Neutrophil (primary cell): ENCODE results near the gene BSG.

Source experiments
- H3K27ac ChIP-seq: fragments of 200-600 bp; sonication (generic); 2 replicates; pipeline ENCODE4 v1.5.1; 2016; ENCODE audit warnings: mild to moderate bottlenecking, moderate library complexity
- H3K27me3 ChIP-seq: fragments of 200-600 bp; sonication (generic); 2 replicates; pipeline ENCODE4 v1.6.0; 2016; ENCODE audit warnings: mild to moderate bottlenecking
- H3K36me3 ChIP-seq: fragments of 200-600 bp; sonication (generic); 2 replicates; pipeline ENCODE4 v1.5.1; 2017
- H3K4me1 ChIP-seq, 2 experiments: fragments of 200-600 bp in 1 of 2; sonication (generic) in 1 of 2; 1 replicate in 1 of 2; 2 replicates in 1 of 2; pipeline versions ENCODE4 v1.5.1 to v1.6.1; 2013 to 2016; ENCODE audit warnings: low read depth in 1 of 2, low read length in 1 of 2, mild to moderate bottlenecking in 1 of 2, moderate library complexity in 1 of 2; ENCODE audit not compliant: control insufficient read depth in 1 of 2, insufficient read depth in 1 of 2
- H3K4me3 ChIP-seq, 2 experiments: fragments of 200-600 bp in 1 of 2; sonication (generic) in 1 of 2; 1 replicate in 1 of 2; 2 replicates in 1 of 2; pipeline ENCODE4 v1.5.1; 2013 to 2016; ENCODE audit warnings: low read depth in 1 of 2, low read length in 1 of 2, mild to moderate bottlenecking in 1 of 2, moderate library complexity in 1 of 2
- H3K9me3 ChIP-seq: fragments of 200-600 bp; sonication (generic); 2 replicates; pipeline ENCODE4 v1.5.1; 2016
- TF ChIP-seq, protein P1 (sequence below): fragments of 200-600 bp; sonication (generic); IDR thresholded peaks from 2 replicates; pipeline ENCODE4 v1.5.1; 2016; ENCODE audit warnings: antibody characterized with exemption

The BSG gene

DNA sequence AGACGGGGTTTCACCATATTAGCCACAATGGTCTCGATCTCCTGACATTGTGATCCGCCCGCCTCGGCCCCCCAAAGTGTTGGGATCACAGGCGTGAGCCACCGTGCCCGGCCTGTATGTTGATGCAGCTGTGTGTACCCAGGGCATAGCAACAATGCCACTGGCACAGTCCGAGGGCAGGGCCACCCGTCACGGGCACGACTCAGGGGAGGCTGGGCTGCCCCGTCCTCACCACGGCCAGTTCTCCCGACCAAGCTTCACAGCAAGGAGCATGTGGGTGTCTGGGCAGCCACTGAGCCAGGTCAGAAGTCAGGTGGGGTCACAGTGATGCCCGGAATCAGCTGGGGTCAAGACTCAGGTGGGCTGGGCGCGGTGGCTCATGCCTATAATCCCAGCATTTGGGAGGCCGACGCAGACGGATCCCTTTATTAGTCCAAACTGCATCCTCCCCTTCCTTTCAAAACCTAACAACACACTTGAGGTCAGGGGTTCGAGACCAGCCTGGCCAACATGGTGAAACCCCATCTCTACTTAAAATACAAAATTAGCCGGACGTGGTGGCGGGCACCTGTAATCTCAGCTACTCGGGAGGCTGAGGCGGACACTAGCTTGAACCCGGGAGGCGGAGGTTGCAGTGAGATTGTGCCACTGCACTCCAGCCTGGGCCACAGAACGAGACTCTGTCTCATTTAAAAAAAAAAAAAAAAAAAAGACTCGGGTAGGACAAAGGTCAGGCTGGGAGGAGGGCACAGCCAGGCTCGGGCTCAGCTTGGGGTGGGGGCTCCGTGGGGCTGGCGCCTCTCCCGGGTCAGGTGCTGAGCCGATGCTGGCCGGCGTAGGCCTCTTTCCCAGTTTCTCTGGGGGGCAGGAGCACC, 42.0 kb upstream of the BSG start:
- Histone ChIP-seq H3K27me3 (peaks cover 15% of the 10 kb centered on the region), H3K36me3 (peaks cover 6% of the 10 kb centered on the region), H3K4me3 (peak overlapping the region; percentile 87 to 90), H3K4me1 (peaks cover 27 to 30% of the 10 kb centered on the region in 2 experiments), H3K27ac (peak overlapping the region; percentile 85), H3K9me3 (no peaks in the 10 kb centered on the region)
- TF ChIP-seq, protein P1, sequence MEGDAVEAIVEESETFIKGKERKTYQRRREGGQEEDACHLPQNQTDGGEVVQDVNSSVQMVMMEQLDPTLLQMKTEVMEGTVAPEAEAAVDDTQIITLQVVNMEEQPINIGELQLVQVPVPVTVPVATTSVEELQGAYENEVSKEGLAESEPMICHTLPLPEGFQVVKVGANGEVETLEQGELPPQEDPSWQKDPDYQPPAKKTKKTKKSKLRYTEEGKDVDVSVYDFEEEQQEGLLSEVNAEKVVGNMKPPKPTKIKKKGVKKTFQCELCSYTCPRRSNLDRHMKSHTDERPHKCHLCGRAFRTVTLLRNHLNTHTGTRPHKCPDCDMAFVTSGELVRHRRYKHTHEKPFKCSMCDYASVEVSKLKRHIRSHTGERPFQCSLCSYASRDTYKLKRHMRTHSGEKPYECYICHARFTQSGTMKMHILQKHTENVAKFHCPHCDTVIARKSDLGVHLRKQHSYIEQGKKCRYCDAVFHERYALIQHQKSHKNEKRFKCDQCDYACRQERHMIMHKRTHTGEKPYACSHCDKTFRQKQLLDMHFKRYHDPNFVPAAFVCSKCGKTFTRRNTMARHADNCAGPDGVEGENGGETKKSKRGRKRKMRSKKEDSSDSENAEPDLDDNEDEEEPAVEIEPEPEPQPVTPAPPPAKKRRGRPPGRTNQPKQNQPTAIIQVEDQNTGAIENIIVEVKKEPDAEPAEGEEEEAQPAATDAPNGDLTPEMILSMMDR = no peak

DNA sequence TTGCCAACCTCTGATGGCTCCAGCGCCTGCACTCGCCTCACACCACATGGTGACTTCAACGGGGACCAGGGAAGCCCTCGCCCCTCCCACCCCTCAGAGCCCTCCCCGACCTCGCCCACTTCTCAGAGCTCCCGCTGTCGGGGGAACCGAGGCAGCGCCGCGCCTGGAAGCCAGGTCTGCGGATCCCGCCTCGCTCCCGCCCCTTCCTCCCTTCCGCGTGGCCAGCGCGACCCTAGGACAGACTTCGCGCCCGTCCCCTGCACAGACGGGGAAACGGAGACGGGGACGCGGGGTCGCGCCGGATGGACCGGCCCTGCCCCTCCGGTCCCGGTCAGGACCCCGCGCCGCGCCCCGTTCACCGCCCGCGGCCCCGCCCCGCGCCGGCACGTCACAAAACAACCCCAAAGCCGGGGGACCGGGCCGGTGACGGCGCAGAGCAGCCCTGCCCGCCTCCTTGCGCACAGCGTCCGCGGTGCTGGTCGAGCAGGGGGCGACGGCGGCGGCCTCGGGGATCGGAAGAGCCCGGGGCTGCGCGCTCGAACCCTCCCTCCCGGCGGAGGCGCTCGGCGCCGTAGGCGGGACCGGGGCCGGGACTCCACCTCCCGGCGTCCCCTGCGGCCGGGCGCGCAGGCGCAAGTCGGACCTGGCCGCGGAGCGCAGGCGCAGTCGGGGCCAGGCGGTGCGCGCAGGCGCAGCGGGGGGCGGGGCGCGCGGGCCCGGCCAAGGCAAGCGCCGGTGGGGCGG, 41.2 kb upstream of the BSG start:
- Histone ChIP-seq H3K27ac (peak overlapping the region; percentile 85), H3K27me3 (peaks cover 8% of the 10 kb centered on the region), H3K4me1 (peaks cover 27 to 30% of the 10 kb centered on the region in 2 experiments), H3K4me3 (peak overlapping the region; percentile 87 to 90), H3K9me3 (no peaks in the 10 kb centered on the region), H3K36me3 (peaks cover 15% of the 10 kb centered on the region)
- TF ChIP-seq, protein P1 = no peak

DNA sequence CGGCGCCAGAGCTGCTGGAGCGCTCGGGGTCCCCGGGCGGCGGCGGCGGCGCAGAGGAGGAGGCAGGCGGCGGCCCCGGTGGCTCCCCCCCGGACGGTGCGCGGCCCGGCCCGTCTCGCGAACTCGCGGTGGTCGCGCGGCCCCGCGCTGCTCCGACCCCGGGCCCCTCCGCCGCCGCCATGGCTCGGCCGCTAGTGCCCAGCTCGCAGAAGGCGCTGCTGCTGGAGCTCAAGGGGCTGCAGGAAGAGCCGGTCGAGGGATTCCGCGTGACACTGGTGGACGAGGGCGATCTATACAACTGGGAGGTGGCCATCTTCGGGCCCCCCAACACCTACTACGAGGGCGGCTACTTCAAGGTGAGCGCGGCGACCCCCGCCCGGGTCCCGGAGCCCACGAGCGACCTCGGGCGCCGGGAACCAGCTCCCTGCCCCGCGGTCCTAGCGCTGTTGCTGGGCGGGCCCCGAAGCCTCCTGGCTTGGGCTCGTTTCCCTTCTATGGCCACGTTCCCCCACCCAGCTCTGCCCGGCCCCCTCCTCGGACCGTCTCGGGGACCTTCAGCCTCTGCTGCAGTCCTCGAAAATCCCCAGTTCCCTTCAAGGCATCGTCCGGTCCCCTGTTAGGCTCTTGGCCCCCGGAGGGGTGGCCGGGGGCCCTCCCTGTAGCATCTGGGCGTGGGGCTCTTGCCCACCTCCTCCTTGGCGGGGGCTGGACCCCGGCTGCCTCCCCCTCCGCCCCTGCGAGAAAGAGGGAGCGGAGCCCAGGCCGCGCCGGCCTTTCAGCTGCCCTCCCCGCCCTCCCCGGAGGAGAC, 40.4 kb upstream of the BSG start, which contains the start of gene CDC34:
Gene CDC34, plus strand, starts transcription at position 8 of the 808 bp plus-strand sequence. Its CDS starts 172 bp downstream, at position 180.
- TF ChIP-seq, protein P1 = no peak
- Histone ChIP-seq H3K4me1 (peaks cover 27 to 30% of the 10 kb centered on the region in 2 experiments), H3K9me3 (no peaks in the 10 kb centered on the region), H3K36me3 (peaks cover 22% of the 10 kb centered on the region), H3K27me3 (peaks cover under 1% of the 10 kb centered on the region), H3K27ac (peak within 1 kb of the TSS; percentile 85), H3K4me3 (peak within 1 kb of the TSS; percentile 87 to 90)

DNA sequence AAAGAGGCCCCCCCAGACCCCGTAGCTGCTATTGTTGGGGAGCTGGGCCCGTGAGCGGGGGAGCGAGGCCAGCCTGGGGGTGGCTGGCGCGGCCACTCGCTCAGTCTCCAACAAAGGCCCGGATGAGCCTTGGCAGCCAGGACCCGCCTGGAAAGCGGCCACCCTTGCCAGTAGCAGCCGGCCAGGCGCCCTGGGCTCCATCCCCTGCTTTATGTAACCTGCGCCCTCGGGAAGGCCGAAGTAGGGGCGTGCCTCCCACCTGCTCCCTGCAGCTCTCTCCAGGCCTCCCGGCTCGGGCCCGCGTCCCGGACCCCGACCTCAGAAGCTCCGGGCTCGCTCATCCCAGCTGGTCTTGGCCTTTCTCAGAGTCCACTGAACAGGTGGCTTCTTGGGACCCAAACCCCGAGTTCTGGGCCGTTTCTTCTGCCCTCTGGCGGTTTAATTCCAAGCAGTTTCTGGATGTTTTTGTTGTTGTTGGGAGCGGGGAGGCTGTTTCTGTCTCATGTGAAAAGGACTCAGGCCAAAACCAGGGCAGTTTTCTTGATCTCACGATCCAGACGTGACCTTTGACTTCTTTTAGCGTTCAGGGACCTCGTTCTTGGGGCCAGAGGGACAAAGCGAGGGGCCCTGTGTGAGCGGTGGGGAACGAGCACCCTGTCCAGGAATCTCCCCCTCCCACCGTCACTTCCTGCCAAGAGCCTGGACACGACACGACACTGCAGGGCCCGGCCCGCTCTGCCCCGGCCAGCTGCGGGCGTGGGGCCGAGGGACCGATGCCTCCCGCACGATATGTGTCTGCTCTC, 39.6 kb upstream of the BSG start:
- H3K27ac ChIP-seq = peak overlapping the region; percentile 85
- H3K4me3 ChIP-seq = peak overlapping the region; percentile 85 to 90
- H3K36me3 ChIP-seq = peaks cover 28% of the 10 kb centered on the region
- TF ChIP-seq, protein P1 = peak; percentile 51
- H3K27me3 ChIP-seq = no peaks in the 10 kb centered on the region
- peaks cover 27 to 30% of the 10 kb centered on the region in 2 experiments for H3K4me1 ChIP-seq
- H3K9me3 ChIP-seq = no peaks in the 10 kb centered on the region
